ENCODE measurements around the gene PERM1.
A peak's percentile ranks its signal among the peaks of the same experiment; 100 is the strongest.
"Not testable (repeated sequence)": the region's sequence is repeated elsewhere in the genome, so short reads cannot be mapped to it uniquely, and the experiment has no call there.

The PERM1 gene

GRCh38 chr1:981955-982558, at the start of gene PERM1:
Gene PERM1 (minus strand): TSS chr1:982093. CDS start chr1:981029, 1,064 bp downstream.
- no peak for DNase-seq

- not testable (repeated sequence) for DNase-seq
Measured at GRCh38 chr1:1030867-1031658, 49.2 kb upstream of the PERM1 start.

GRCh38 chr1:1027791-1028190, 45.9 kb upstream of the PERM1 start:
- DNase-seq: no peak

- DNase-seq: no peak
Measured at GRCh38 chr1:1026599-1027413, 44.9 kb upstream of the PERM1 start.

GRCh38 chr1:1025730-1026129, 43.8 kb upstream of the PERM1 start:
- no peak for DNase-seq

- no peak for DNase-seq
Measured at GRCh38 chr1:1024771-1025699, 43.1 kb upstream of the PERM1 start.

GRCh38 chr1:1024149-1024770, 42.4 kb upstream of the PERM1 start:
- DNase-seq: no peak

GRCh38 chr1:1023700-1024099, 41.8 kb upstream of the PERM1 start:
- DNase-seq: no peak

GRCh38 chr1:1022302-1023009, 40.6 kb upstream of the PERM1 start:
- no peak for DNase-seq

- DNase-seq: no peak
Measured at GRCh38 chr1:1021920-1022259, 40.0 kb upstream of the PERM1 start.

- DNase-seq: no peak
Measured at GRCh38 chr1:1021010-1021919, 39.4 kb upstream of the PERM1 start.

GRCh38 chr1:1020415-1021009, 38.6 kb upstream of the PERM1 start:
- DNase-seq: peak in 1 of 2 donors; percentile 27

- peak in 1 of 2 donors; percentile 24 for DNase-seq
Measured at GRCh38 chr1:1020000-1020404, 38.1 kb upstream of the PERM1 start, which contains the start of gene AGRN. Gene AGRN (plus strand): TSS chr1:1020120. CDS start chr1:1020173, 53 bp downstream.

GRCh38 chr1:1019122-1019999, 37.5 kb upstream of the PERM1 start:
- peak; percentile 78 to 80 for DNase-seq

- not testable (repeated sequence) for DNase-seq
Measured at GRCh38 chr1:1018321-1018685, 36.4 kb upstream of the PERM1 start.

- DNase-seq: not testable (repeated sequence)
Measured at GRCh38 chr1:1017397-1018320, 35.8 kb upstream of the PERM1 start.

Measured in CD4-positive, alpha-beta T cell treated with Interleukin-1 beta for 1 hour (primary cell).